ENCODE measurements around the gene CCDC171.

CCDC171 gene

DNA sequence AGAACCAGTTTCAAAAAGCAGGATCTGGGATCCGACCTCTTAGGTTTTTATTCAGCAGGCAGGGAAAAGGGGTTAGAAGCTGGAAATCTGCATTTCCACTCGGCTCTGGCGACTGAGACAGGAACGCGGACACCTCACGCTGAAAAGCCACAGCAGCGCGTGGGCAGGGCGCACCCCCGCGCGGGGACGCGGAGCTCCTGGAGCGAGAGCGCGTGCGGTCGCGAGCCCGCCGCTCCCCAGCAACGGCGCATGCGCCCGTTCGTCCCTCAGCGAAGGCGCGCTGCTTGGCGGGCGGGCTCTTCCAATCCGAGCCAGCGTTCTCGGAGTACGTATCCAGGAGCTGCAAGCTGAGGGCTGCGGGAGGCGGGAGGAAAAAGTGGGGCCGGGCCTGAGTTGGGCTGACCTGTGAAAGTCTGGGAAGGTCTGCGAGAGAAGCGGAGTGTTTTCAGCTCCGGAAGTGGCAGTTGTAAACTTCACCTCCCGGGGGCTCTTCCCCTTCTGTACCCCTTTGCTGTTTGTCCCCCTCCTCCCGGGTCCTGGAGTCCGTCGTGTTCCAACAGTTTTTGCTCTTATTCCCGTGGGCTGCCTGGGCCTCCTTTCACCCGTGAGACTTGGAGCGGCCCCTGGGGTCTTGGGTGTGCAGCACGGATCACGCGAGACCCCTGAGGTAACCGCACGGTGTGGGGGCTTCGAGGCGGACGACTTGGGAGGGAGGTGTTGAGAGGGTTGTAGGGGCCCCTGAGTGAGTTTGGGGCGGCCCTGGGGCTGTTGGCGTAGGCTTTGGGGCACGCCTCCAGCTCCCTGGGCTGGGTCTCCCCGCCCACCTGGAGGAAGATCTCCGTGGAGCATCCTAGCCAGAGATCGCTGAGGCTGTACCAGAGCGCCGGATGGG is at the start of gene CCDC171:
TSS of gene CCDC171 (plus strand) at position 408 of the 892 bp plus-strand sequence. CDS start 11,046 bp downstream, outside the sequence.
- TF ChIP-seq, protein P1, sequence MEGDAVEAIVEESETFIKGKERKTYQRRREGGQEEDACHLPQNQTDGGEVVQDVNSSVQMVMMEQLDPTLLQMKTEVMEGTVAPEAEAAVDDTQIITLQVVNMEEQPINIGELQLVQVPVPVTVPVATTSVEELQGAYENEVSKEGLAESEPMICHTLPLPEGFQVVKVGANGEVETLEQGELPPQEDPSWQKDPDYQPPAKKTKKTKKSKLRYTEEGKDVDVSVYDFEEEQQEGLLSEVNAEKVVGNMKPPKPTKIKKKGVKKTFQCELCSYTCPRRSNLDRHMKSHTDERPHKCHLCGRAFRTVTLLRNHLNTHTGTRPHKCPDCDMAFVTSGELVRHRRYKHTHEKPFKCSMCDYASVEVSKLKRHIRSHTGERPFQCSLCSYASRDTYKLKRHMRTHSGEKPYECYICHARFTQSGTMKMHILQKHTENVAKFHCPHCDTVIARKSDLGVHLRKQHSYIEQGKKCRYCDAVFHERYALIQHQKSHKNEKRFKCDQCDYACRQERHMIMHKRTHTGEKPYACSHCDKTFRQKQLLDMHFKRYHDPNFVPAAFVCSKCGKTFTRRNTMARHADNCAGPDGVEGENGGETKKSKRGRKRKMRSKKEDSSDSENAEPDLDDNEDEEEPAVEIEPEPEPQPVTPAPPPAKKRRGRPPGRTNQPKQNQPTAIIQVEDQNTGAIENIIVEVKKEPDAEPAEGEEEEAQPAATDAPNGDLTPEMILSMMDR (conservative IDR thresholded peaks at IDR 0.05): no peak
- H3K27ac ChIP-seq: peak within 1 kb of the TSS; percentile 81

DNA sequence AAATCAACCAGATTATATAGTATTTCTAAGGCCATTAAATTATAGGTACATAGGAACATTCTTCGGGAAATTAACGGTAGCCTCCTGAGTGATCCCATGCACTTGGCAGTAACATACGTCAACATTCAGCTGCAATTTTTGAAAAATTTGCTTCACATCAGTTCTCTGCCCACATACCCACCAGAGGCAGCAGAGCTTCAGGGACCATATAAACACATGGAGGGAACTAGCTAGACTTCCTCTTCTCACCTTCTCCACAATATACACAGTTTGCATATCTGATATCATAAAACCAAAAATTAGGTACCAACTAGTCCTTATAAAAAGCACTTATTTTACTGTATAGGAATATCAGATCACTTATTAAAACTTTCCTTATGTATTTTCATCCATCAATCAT is 46.9 kb upstream of the CCDC171 start:
- TF ChIP-seq, protein P1 (conservative IDR thresholded peaks at IDR 0.05): no peak
- no peak overlapping the region for H3K27ac ChIP-seq

DNA sequence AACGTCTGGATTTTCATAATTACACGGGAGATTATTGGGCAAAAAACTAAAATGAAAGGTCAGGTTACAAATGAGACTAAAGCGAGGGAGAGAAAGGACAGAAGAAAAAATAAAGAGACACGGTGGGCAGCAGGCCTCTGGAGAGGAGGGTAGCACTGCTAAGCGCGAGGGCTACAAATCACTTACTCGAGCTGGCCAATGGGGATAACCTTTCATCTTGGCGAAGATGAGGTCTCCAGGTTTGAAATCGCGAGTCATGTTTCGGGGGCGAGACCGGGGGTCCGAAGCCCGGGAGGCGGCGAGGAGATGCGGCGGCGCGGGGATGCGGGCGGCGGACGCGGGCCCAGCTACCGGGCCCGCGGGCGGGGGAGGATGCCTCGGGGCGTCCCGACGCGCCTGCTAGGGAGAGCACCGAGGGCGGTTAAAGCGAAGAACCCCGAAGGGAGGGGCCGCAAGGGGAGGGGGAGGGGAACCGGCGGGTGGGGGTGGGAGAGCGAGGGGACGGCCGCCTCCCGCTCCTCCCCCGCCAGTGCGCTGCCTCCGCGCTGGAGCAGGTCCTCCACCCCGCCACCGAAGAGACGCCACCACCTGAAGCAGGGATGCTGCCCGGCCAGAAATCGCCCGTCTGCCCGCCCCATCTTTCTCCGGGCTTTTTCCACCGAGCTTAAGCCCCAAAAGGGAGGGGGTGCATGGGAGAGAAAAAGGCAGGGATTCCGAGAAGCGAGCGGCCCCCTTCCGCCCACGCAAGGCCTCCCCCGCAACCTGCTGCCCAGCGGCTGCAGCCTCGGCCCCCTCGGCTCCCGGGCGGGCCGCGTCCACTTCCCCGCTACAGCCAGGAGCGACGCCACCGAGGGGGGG is 42.7 kb upstream of the CCDC171 start:
- TF ChIP-seq, protein P1 (conservative IDR thresholded peaks at IDR 0.05): no peak
- H3K27ac ChIP-seq: peak overlapping the region; percentile 99

DNA sequence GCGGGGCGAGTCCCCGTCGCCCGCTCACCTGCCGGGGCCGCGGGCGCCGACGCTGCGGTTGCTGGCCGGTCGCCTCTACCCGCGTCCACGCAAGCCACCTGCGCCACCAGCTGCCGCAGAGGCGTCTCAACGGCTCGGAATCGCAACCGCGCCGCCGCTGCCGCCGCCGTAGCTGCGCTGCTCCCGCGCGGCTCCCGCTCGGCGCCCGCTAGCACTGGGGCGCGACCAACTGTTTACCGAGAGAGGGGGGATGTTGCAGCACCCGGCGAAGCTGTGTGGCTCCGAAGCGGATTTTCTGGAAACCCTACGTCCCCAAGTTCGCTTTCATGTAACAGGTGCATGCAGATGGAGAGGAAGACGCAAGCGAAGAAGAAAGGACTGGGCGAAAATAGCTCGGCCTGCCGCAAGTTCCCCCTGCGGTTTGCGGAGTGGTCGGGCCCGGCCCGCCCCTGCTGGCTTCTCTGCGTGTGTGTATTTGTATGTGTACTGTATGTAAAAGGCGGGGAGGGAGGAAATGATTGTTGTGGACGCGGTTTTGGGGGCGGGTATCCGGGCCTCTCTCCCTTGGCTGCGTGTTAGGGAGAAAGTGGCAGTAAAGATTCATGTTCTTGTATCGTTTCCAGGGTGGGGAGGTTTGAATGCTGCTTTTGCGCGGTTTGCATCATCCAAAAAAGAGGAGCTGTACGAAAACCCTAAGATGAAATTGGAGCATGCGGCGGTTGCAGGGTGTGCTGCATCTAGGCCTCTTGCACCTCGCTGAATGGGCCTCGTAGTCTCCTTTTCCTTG is 41.9 kb upstream of the CCDC171 start, which contains the start of gene PSIP1:
TSS of gene PSIP1 (minus strand) at position 182 of the 787 bp plus-strand sequence. CDS start 782 bp downstream, outside the sequence.
- TF ChIP-seq, protein P1 (conservative IDR thresholded peaks at IDR 0.05): no peak
- H3K27ac ChIP-seq: peak within 1 kb of the TSS; percentile 99

DNA sequence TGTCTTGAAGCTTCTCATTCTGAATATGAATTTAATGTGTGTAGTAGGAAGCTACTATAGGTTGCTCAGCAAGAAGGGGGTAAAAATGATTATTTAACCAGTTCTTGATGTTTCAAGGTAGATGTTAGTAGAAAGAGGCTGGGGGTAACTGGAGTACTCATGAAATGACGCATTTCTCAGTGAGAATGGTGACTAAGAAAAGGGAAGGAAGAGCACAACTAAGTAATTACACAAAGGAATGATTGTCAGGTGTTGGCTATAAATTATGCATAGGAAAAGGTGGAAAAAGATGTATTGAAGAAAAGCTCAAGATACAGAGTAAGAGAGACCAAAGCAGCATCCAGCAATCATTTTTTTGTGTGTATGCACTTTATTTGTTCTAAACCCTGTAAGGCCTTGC is 40.6 kb upstream of the CCDC171 start:
- TF ChIP-seq, protein P1 (conservative IDR thresholded peaks at IDR 0.05): no peak
- peak overlapping the region; percentile 99 for H3K27ac ChIP-seq

DNA sequence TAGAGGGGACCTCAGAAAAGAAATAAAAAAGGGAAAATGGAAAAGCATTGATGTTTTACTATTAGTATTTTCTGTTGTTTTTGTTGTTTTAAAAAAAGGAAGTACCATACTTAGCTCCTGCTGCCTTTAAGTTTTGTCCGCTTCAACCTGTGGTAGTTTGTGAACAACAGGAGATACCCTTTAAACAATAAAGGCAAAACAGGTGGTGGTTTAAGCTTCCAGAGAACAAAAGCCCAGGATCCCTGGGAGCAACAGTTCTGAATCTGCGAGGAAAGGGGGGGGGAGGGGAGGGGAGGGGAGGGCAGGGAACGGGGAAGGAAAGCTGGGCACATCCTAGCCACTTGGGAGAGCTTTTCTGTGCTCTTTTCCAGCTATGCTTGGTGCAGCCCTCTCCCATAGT is 40.0 kb upstream of the CCDC171 start:
- H3K27ac ChIP-seq: no peak overlapping the region

More for the DNA sequence above, 40.0 kb upstream of the CCDC171 start:
- TF ChIP-seq, protein P1 (conservative IDR thresholded peaks at IDR 0.05): no peak
